ENCODE data around the gene AHNAK.
"Not testable (repeated sequence)": the region's sequence is repeated elsewhere in the genome, so short reads cannot be mapped to it uniquely, and the experiment has no call there.

Gene AHNAK

DNA sequence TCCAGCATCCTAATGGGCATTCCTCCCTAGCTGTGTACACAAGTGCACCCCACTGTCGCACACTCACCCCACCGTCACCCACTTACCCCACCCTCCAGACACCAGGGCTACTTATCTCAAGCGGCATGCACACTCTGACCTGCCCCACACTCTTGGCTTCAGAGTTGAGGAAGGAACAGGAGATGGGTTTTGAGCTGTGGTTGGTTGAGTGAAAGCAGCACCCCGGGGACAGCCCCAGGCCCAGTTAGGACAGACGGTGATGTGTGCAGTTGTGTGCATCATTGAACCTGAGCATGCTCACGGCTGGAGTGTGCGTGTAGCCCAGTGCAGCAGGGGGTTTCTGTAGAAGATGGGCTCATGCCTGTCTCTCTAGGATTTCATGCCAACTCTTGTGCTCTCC is 32.5 kb downstream of the AHNAK start:
- no peak for DNase-seq

DNA sequence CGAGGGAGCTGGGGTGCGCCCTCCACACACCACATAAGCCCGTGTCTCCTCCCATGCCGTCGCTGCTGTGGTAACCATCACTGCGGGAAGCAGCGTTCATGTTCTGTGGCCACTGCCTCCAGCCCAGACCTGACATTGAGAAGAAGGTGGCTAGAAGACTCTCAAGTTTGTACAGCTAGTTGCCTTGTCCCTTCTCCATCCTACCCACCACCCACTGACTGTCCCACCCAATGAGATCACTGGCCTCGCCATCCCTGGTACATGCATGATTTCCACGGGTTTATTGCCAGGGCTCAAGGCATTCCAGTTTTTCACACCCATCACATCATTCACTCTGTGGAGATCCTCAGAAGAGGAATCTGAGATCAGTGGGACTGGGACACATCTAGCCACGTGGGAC is 33.0 kb downstream of the AHNAK start:
- no peak for DNase-seq

DNA sequence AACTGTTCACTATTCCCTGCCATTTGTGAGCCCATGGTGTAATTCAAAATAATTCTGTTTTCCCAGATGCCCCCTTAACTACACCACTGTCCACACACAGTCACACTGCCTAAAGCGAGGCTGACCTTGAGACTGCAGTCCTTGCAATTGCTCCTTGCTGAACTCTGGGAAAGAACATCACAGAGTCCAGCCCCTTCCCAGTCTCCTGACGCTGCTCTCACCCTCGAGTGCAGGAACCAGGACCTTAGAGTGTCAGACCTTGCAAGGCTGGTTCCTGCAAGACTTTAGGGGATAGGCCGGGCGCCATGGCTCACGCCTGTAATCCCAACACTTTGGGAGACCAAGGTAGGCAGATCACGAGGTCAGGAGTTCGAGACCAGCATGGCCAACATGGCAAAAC is 33.6 kb downstream of the AHNAK start:
- DNase-seq, result no peak

DNA sequence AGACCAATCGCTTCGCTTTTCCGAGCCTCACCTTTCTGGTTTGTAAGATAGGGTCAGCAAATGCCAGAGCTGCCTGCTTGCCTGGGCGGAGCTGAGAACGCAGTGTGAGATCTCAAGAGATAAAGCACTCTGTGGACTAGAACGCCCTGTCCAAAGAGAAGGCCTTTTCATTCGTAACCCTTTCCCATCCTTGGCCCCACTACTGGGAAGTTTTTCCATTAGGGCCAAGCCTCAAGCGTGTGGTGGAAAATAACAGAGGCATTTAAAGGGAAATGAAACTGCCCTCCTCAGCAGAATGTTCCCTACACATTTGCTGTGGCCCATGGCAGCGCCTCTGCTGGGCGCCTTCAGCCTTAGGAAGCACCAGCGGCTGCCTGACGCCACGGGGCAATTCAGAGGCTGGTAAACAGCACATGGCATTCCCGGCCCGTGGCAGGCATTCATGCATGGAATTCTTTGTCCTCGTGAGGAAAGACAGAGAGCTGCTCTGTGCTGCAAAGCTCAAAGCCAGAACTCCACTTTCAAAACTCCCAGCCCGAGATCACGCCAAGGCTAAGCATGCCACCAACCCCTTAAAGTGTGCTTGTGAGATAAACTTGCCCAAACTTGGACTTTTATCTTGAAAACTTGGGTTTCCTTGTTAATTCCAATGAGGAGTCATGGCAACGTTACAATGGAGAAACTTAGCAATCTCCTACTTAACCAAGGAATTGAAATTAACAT is 38.1 kb downstream of the AHNAK start:
- DNase-seq, result peak; percentile 91

DNA sequence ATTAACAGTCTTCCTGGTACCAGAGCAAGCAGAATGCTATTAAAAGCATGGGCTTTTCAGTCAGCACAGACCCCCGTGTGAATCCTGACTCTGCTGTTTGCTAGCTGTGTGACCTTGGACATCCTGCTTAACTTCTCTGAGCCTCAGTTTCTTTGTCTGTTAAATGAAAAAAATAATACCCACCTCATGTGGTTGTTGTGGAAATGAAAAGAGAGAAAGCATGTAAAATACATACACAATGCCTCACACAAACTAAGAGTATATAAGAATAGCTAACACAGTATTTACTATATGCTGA is 39.5 kb downstream of the AHNAK start:
- DNase-seq, result no peak

DNA sequence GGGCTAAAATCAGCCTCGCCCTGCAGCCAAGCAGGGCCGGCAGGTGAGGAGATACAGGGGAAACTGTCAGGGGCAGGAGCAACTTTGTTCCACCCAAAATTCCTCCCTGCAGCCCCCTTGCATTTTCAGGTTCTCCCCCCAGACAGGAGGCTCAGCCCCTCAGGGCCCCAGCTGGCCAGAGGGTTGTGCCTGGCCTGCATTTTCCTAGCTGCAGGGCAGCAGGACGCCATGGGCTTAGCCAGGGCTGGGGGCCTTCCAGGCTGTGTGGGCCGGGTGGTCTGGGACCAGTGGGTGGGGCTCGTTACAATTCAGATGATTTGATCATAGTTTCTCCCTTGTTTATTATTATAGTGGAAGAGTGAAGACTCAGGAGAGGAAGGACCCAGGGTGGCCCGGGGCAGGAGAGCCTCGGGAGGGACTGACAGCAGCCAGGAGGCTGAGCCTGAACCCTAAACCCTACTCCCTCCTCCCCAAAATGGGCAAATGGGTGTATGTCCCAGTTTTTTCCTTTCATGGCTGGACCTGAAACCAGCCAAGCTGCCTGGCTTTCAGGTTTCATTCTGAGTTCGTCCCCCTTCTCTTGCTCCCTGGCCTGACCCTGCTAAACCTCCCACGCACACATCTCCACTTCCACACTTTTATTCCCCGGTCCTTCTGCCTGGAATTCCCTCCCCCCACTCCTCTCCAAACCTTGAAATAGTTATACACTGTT is 40.0 kb downstream of the AHNAK start:
- no peak for DNase-seq

DNA sequence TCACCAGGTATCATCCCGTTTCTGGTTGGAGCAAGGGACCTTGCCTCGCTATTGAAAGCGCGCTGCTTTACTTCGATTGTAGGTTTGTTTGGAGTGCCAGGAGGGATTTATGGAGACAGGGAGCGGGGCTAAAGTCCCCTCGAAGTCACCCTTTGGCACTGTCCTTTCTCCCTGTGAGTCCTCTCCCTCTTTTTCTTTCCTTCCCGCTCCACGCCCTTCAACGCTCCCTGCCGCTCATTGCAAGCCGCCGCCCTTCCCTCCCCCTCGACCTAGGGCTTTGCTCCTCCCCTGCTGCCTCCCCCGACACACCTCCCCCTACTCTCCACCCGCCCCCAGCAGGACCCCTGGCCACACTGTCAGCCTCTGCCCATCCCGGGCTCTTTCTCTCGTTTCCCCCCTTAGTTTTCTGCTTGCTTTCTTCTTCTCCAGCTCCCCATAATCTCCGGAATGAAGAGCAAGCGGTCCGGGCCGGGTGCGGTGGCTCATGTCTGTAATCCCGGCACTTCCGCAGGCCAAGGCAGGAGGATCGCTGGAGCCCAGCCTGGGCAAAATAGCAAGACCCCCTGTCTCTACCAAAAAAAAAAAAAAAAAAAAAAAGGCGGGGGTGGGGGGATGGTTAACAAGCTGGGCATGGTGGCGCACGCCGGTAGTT is 41.0 kb downstream of the AHNAK start:
- peak; percentile 59 for DNase-seq

DNA sequence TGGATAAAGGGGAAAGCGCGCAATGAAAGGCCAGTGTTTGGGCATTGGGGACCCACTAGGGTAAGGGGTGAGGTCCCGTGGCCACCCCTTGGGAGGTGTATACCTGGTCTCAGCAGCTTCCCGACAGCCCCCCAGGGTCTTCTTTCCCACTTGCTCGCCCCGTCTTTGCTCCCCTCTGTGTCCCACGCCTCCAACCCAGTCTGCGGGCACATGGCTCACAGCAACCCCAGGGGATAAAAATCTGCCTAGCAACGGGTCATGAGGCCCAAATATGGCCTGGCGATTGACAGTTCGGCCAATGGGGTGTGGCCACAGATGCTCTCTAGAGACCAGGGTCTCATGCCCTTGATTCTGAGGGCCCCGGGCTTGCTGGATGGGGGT is 41.6 kb downstream of the AHNAK start:
- DNase-seq, result peak; percentile 59

DNA sequence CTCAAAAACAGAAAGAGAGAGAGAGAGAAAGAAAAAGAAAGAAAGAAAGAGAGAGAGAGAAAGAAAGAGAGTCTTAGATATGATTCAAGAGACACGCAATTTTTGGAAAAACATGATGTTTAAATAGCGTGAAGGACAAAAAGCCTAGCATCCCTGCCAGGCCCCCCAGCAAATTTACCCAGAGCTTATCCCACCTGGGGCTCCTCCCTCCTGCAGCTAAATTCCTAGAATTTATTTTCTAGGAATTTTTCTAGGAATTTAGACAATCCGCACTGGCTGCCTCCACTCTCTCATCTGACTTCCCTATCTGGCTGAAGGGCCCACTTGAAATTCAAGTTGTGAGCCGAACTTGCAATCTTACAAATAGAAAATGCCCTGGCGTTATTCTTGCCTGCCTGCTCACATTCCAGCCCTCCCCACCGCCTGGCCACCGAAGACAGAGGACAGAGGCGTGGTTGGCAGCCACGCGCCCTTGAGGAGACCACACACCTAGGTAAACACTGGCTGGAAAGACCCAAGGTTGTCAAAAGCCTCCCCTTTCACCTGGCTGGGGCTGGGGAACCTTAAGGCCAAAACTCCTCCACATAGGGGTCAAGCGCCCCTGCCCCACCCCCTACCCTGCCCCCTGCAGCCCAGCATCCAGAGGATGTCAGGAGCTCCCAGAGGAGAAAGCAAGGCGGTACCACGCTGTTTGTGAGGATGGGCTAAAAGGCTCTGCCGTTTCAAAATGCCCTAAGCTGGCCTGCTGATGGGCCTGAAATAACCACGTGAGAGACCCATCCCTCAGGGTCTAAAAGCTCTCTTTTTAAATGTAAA is 42.2 kb downstream of the AHNAK start:
- no peak for DNase-seq

DNA sequence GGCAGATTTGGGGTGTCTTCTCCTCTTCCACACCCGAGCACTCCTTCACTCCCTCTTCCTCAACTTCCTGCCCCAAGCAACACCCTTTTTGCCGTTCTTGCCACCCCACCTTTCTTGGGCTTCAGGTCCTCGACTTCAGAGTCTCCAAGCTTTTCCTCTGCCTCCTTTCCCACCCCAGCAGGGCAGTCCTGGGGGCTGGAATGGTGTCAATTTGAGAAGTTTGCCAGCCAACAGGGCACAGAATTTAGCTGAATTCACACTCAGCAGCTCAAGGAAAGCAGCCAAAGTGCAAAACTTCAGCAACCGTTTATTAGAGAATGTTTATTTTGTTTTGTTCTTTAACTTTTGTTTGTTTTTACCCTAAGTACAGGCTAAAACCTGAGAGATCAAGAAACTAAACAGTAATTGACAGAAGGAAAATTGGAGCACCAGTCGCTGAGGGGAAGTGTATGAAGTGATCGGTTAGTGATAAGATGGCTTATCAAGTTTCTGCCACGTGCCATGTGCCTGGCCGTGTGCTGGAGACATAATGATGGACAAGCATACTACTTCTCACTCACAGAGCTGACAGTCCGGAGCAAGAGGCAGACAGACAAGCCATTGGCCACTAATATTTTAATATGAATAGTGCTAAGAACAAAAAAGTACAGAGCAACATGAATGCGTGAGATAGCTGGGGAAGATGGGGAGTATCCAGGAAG is 44.4 kb downstream of the AHNAK start:
- no peak for DNase-seq

DNA sequence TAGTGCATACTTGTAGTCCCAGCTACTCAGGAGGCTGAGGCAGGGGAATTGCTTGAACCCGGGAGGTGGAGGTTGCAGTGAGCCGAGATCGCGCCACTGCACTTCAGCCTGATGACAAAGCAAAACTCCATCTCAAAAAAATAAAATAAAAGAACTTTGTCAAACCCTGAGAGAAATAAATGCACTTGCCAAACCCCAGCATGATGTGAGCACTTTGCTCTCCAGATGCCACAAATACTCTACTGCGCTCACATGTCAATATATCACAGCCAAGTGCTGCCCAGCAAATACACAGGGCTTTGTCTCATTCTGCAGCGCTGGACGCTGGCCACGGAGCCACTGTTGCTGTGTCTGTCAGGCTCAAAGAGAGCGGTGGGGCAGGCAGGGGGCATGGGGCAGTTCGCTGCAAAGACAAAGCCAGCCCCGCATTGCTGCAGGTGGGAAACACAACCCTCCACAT is 45.1 kb downstream of the AHNAK start:
- peak; percentile 38 for DNase-seq

DNA sequence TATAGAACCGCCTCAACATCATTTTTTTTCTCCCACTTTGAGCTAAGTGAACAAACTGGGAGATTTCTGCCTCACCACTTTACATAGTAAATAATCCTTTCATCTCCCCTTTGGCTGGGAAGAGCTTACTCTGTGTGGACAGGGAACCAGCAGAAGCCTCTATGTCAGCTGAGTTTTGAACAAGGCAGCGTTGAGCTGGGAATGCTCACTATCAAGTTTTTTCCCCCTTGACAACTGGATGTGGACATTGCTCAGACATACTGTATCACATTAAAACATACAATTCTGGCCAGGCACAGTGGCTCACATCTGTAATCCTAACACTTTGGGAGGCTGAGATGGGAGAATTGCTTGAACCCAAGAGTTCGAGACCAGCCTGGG is 46.0 kb downstream of the AHNAK start:
- DNase-seq, result no peak

DNA sequence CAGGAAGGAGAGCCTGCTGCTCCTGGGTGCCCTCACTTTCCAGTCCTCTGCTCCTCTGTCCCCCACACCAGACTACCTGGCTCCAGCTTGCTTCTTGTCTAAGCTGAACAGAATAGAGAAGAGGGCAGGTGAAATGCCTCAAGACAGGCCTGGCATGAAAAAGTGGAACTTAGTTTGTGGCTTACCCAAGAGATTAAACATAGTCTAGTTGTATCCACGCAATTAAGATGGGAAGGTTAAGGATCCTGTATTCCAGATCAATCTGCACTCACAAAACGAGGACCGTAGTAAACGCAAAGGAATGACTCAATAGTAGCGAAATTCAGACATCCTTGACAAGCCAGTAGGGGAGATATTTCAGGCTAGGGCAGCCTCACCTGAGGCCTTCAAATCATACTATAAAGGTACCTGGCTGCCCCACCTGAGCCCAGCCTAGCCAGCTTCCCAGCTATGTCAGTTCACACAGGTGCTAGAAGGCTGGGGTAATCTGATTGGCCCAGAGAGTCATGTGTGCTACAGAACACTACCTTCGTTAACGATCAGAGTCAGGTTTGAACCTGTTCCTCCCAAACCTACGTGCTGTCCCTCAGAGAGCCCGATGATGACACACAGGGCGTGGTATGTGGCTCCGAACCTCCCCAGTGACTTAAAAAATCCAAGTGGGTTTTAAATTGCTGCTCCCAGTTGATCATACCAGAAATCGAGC is 46.5 kb downstream of the AHNAK start:
- peak; percentile 19 for DNase-seq

DNA sequence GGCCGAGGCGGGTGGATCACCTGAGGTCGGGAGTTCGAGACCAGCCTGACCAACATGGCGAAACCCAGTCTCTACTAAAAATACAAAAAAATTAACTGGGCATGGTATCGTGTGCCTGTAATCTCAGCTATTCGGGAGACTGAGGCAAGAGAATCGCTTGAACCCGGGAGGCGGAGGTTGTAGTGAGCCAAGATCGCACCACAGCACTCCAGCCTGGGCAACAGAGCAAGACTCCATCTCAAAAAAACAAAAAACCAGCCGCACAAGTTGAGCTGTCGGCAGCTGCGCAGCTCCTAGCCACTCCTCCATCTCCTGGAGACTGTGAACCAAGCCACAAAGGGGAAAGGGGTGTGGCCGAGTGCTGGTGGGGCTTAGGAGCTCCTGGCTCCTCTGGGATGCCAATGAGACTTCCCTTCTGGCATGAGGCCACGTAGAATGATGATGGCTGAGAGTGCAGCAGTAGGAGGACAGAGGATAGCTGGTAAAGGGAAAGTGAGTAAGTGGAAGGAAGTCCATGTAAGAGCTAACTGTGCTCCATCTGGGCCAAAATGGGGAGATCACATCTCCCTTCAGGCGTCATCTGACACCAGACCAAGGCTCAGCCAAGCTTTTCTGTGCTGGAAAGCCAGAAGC is 47.2 kb downstream of the AHNAK start:
- DNase-seq, result not testable (repeated sequence)

DNA sequence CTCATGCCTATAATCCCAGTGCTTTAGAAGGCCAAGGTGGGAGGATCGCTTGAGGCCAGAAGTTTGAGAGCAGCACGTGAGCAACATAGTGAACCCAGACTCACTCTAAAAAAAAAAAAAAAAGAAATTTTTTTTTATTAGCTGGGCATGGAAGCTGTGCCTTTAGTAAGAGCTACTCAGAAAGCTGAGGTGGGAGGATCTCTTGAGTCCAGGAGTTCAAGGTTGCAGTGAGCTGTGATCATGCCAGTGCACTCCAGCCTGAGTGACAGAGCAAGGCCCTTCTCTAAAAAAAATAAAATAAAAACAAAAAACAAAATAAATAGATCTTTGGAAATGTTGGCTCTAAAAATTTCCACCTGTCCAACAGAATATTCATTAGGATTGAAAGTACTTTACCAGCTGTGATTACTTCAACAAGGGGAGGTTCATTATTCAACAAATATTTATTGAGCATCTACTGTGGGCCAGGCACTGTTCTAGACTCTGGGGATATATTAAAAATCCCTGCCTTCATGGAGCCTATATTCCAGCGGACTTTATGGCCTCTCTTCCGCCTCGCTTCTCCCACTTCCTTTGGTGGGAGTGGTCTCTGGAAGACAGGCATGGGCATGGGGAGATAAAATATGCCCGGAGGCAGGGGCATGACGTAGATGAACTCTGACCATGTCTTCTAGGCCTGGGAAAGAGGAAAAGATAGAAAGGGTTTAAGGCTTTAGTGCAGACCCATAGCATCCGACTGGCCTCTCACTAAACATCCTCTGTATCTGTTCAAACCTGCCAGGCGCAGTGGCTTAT is 47.9 kb downstream of the AHNAK start:
- DNase-seq, result no peak

DNA sequence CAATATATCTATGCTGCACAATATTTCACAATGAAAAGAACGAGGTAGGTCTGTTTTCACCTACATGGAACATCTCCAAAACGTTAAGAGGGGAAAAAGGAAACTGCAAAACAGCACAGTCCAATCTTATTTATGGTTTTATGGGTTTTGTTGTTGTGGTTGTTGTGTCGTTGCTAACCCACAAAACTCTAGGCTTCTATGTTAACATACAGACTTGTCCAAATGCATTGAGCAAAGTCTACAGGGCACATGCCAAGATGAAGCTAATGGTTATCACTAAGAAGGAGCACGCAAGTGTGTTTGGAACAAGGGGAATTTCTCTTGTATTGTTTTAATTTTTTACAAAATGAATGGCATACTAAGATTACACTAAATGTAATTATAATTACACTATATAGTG is 48.6 kb downstream of the AHNAK start:
- DNase-seq, result no peak

DNA sequence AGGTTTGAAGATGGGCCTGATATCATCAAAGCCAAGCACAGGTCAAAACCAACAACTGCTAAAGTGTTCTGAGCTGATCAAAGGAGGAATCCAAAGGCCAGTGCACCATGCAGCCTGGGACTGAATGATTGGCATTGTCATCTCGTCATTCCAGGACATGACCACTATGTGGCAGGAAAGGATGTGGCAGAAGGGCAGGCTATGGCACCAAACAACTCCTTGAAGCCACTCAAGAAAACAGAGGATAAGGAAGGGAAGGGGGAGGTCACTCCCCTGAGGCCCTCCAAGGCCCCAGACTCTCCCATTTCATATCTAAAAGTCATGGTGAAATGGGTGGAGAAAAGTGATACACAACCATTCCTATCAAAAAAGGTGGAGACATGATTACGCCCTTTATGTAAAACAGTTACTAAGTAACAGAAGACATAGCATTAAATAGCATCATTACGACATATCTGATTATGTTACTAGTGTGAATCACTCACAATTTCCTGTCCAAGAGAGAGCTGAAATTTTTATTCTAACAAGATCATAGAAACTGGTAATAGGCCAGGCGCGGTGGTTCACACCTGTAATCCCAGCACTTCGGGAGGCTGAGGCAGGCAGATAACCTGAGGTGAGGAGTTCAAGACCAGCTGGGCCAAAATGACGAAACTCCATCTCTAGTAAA is 49.3 kb downstream of the AHNAK start:
- peak; percentile 81 for DNase-seq

DNA sequence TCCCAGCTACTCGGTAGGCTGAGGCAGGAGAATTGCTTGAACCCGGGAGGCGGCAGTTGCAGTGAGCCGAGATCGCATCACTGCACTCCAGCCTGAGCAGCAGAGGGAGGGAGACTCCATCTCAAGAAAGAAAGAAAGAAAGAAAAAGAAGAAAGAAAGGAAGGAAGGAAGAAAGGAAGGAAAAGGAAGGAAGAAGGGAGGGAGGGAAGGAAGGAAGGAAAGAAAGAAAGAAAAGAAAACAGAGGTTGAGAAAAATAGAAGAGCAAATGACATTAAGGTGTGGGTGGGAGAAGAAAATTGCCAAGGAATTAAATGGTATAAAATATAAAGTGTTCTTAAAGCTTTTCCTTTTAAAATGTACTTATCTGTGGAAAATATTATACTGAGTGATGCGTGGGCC is 49.9 kb downstream of the AHNAK start:
- no peak for DNase-seq

DNA sequence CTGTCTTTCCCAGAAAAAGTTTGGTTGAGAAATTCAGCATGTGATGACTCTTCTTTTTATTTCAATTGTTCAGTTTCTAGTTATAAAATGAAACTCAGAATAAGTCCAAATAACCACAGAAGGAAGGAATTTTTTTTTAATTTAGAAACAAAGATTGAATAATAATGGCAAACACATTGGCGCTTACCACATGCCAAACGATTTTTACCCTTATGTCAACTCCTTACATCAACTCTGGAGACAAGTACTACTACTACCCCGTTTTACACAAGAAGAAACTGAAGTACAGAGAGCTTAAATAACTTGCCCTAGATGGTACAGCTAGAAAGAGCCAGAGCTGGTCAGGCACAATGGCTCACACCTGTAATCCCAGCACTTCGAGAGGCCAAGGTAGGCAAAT is 52.4 kb downstream of the AHNAK start:
- DNase-seq, result no peak

DNA sequence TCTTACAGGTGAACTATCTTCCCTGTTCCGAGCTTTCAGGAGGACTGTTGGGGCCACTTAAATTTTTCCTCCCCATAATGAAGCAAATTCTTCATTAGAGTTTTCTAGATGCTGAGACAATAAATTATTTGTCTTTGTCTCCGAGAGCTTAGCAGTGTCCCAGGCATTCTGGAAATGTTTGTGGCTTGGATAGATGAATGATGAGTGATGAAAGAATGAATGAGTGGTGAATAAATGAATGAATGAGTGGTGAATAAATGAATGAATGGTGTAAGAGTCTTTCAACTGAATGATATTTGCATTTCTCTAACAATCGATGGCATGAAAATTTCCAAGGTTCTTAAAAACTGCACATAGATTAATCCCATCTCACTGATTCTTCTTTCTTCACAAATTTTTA is 52.8 kb downstream of the AHNAK start:
- DNase-seq, result no peak

Data from DMS53 (cell line).